Medulla oblongata (tissue), 1 donor: ENCODE results near the gene GAS6.
"Not testable (repeated sequence)": the region's sequence is repeated elsewhere in the genome, so short reads cannot be mapped to it uniquely, and the experiment has no call there.

ENCODE experiments used
- DNase-seq: peaks from one replicate; pipeline ENCODE4 v3.0.0-alpha.2; 2015; ENCODE audit errors: extremely low spot score

GAS6 gene

DNA sequence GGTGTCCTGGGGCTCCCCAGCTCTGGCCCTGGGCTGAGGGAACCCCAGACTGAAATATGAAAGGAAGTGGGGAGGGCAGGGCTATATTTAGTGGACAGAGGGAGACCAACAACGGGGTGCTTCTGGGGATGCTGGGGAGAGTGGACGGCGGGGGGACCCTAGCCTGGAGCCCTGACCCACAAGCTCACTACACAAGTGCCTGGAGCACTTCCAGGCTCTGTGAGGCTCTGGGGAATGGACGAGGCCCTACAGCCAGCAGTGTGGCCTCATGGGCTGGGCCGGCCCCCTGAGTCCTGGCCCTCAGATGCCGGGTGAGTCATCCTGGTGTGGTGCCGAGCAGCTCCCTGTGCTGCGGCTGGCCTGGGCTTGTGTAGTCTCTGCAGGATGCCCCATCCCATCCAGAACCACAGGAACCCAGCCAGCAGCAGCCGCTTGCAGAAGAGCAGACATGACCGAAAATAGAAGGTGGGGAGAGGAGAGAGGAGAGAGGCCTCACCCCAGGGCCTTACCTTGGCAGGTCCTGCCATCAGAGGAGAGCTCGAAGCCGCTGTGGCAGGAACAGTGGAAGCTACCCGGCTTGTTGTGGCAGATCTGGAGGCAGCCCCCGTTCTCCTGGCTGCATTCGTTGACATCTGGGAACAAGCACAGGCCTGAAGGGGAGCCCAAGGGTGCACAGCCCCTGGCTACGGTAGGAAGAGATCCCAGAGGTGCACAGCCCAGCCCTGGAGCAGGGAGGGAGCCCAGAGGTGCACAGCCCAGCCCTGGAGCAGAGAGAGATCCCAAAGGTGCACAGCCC, 26.1 kb downstream of the GAS6 start:
- DNase-seq, result peak; percentile 88

GRCh38 chr13:113836768-113837559, 26.9 kb downstream of the GAS6 start:
- DNase-seq, result peak; percentile 43

- DNase-seq, result no peak
Observed at GRCh38 chr13:113835461-113836270, 28.2 kb downstream of the GAS6 start.

DNA sequence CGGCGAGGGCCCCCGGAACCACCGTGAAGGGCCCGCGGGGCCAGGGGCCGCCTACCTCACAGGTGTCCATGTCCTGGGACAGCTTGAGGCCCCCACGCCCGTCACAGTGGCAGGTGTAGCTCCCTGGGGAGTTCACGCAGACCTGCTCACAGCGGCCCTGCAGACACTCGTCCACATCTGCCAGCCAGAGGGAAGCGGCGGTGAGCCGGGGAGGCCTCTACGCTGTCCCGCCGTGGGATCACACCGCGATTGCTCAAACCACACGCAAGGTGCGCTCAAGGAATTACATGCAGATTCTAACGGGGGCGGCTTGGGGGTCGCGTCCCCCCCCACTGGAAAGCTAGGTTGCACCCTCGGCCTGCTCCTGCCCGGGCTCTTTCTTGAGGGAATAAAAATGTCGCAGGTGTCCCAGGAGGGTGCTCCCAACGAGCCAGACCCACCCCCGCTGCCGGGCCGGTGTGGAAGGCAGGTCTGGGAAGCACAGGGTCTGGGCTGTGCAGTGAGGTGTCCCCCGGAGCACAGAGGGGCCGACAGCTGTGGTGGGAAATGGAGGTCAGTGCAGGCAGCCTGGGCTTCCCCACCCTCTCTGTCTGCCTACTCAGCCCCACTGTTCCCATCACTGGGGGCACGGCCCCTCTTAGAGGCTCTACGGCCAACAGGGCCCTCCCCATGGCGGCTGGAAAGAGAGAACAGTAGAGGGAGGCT, 29.2 kb downstream of the GAS6 start:
- DNase-seq, result no peak

- not testable (repeated sequence) for DNase-seq
Observed at GRCh38 chr13:113834006-113834405, 29.9 kb downstream of the GAS6 start.

GRCh38 chr13:113833111-113833830, 30.6 kb downstream of the GAS6 start:
- no peak for DNase-seq

DNA sequence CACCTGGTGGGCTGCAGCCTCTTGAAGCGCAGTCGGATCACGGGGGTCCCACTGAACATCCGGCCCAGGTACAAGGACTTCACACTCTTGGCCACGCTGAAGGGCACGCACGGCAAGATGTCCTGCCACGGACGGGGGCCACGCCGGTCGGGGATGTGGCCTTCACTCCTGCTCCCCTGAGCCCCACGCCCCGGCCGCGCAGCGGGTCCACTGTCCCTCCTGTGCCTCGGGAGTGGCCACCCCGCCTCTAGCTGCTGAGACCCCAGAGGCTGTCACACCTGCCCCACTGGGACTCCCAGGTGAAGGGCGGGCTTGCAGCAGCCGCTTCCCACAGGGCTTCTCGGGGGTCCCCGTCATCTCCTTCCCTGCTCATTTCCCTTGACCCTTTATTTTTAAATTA, 31.2 kb downstream of the GAS6 start:
- no peak for DNase-seq

DNA sequence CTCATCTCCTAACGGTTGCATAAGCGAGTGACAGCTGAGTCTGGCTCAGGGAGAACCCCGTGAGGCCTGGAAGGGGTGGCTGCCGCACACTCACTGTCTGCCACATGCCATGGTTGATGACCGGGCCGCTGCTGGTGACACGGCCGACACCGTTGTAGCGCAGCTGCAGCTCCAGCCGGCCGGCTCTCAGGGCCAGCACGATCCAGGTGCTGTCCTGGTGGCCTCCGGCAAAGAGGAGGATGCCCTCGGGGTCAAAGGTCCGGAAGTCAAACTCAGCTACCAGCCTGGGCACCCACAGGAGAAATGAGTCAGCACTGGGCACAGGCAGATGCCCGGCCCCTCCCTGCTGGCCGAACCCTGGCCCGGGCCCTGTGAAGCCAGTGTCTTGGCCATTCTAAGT, 31.7 kb downstream of the GAS6 start:
- no peak for DNase-seq

DNA sequence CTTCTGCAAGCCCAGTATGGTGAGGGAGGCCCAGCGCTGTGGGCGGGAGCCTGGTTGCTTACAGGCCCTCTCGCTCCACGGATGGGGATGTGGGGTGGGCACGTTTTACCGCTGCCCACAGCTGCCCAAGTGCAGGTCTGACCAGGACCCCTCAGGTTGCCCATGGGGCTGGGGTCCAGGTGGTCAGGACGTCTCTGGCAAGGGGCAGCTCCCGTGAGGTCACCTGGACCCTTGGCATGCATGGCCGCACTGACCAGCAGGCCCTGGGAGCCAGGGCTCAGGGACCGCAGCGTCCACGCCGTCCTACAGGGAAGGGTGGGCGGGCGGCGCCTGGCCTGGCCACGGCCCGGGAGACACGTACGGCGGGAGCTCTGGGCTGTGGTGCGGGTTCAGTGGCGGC, 32.8 kb downstream of the GAS6 start:
- no peak for DNase-seq

- DNase-seq, result not testable (repeated sequence)
Observed at GRCh38 chr13:113830426-113830950, 33.4 kb downstream of the GAS6 start.

GRCh38 chr13:113828282-113828825, 35.5 kb downstream of the GAS6 start:
- DNase-seq, result no peak

DNA sequence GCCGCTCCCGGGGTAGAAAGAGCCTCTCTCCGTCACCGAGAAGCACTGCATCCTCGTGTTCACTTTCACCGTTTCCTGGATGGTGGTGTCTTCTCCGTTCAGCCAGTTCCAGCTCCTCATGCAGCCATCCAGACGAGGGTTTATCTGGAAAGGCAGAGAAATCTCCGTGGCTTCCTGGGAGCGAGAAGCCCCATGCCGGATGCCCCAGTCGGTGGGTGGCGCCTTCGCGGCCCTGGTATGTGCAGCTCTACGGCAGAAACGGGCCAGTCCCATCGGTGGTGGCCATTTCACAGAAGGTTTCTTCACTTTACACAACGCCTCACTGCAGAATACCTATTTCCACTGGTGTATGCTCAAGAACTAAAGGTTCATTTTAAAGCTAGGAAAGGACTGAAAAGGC, 36.9 kb downstream of the GAS6 start:
- no peak for DNase-seq

DNA sequence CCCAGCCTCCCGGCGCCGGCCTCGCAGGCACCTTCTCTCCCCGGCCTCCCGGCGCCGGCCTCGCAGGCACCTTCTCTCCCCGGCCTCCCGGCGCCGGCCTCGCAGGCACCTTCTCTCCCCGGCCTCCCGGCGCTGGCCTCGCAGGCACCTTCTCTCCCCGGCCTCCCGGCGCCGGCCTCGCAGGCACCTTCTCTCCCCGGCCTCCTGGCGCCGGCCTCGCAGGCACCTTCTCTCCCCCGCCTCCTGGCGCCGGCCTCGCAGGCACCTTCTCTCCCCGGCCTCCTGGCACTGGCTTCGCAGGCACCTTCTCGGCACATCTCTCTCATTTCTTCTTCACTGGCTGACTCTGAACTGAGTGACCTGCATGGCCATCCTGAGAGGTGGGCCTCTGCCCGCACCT, 37.4 kb downstream of the GAS6 start:
- DNase-seq, result not testable (repeated sequence)

DNA sequence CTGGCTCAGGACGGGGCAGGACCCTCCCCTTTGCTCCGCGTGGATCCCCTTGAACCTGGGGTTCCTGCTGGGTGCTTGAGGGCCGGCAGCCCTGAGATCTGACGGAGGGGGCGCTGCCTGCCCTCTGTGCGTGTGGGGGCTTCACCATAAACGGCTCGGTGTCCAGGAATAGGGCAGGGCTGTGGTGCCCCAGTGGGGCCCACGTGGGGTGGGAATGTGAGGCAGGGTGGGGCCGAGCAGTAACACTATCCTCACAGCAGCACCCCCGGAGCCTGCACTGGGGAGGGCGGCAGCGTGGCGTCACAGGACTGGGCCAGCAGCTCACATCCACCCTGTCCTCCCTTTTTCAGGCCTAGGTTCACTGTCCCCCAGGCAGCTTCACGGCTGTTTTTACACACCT, 38.0 kb downstream of the GAS6 start:
- DNase-seq, result no peak

DNA sequence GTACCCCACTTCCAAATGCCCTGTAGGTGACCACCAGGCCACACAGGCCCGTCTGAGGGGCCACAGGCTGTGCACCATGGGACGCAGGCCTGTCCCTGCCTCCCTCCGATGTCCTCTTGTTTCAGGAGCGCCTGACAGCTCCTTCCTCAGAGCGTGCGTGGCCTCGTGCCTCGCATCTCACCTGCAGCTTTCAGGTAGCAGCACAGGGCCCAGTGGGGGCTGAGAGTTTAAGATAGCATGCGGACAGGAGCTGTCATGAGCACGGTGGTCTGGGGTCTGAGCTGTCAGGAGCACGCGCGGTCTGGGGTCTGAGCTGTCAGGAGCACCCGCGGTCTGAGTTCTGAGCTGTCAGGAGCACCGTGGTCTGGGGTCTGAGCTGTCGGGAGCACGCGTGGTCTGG, 40.1 kb downstream of the GAS6 start:
- DNase-seq, result no peak

DNA sequence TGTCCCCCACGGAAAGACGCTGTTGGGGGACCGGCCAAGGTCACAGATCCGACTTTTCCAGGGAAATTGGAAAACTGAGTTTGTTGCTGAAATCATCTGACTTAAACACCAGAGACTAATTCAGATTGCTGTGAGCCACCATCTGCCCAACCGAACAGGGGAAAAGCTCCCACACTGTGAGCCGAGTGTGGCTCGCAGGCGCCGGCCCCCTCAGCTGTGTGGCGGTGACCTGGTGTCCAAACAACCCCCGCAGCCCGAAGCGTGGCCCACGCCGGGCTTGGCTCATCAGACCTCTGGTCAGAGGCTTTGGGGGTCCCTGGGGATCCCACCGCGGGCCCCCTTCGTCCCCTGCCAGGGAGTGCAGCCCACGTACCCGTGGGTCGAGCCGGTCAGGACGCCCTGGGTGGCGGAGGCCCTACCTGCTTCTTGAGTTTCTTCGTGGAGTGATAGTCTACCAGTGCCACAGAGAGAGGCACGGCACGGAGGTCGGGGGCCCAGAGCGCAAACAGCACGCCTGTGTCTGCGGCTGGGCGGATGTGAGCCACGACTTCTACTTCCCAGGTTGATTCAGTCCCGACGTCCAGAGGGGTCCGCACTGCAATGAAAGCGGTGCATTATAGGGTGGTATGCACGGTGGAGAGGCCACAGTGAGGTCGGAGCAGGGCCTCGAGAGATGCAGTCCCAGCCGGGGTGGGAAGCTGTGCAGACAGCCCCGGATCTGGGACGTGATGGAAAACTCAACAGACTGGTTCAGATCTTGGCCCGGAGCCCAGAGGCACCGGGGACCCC, 40.7 kb downstream of the GAS6 start:
- DNase-seq, result no peak

DNA sequence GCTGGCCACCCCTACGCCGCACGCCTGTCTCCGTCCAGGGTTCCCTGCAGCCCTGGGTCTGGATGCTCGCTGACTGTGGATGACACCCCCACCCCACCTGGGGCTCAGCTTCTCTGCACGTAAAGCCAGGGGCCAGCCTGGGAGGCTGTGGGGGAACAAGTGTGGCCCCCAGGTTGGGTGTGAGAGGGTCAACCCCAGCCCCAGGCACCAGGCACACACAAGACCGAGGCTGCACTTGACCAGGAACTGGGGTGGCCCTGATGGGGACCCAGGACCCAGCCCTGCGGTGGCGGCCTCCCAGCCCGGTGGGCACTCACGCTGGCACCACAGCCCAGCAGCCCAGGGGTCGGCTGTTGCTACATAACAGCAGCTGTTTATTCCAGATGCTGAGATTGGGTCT, 41.6 kb downstream of the GAS6 start:
- no peak for DNase-seq

- no peak for DNase-seq
Observed at GRCh38 chr13:113821847-113822246, 42.0 kb downstream of the GAS6 start.

GRCh38 chr13:113820813-113821651, 42.8 kb downstream of the GAS6 start:
- peak; percentile 90 for DNase-seq
